Adipocyte (in vitro differentiated cells): Measurements from ENCODE around the gene PPP1R14C.

Experiments
- DNase-seq: peaks from one replicate; pipeline ENCODE4 v3.0.0-alpha.2; 2015; ENCODE audit warnings: low read depth
- H3K27me3 ChIP-seq: replicated peaks from 2 replicates; pipeline ENCODE4 v1.7.0; 2013; ENCODE audit warnings: mild to moderate bottlenecking, low read length, moderate library complexity; ENCODE audit not compliant: control insufficient read depth, insufficient read depth
- H3K36me3 ChIP-seq: 2 replicates; pipeline ENCODE4 v1.7.0; 2013; ENCODE audit warnings: low read length, mild to moderate bottlenecking, moderate library complexity; ENCODE audit not compliant: control insufficient read depth, insufficient read depth, severe bottlenecking
- H3K4me1 ChIP-seq: 2 replicates; pipeline ENCODE4 v1.7.0; 2013; ENCODE audit warnings: mild to moderate bottlenecking, low read length, moderate library complexity; ENCODE audit not compliant: control insufficient read depth, insufficient read depth
- H3K4me3 ChIP-seq: 2 replicates; pipeline ENCODE4 v1.7.0; 2013; ENCODE audit warnings: mild to moderate bottlenecking, low read length, moderate library complexity
- H3K9ac ChIP-seq: 2 replicates; pipeline ENCODE4 v1.7.0; 2013; ENCODE audit warnings: mild to moderate bottlenecking, low read length, moderate library complexity
- H3K9me3 ChIP-seq: 2 replicates; pipeline ENCODE4 v1.7.0; 2013; ENCODE audit warnings: mild to moderate bottlenecking, low read length, moderate library complexity; ENCODE audit not compliant: control insufficient read depth

PPP1R14C gene

GRCh38 chr6:150208611-150209352 lies 65.9 kb downstream of the PPP1R14C start:
- no peak overlapping the region for H3K4me3 ChIP-seq
- no peaks in the 10 kb centered on the region for H3K9me3 ChIP-seq
- no peak overlapping the region for H3K9ac ChIP-seq
- no peaks in the 10 kb centered on the region for H3K27me3 ChIP-seq
- no peaks in the 10 kb centered on the region for H3K36me3 ChIP-seq
- peak; percentile 22 for DNase-seq
- H3K4me1 ChIP-seq, result peaks cover 12% of the 10 kb centered on the region

GRCh38 chr6:150209415-150209814 lies 66.6 kb downstream of the PPP1R14C start:
- Histone ChIP-seq H3K9ac (no peak overlapping the region), H3K27me3 (no peaks in the 10 kb centered on the region), H3K4me3 (no peak overlapping the region), H3K4me1 (peaks cover 12% of the 10 kb centered on the region), H3K9me3 (no peaks in the 10 kb centered on the region), H3K36me3 (no peaks in the 10 kb centered on the region)
- no peak for DNase-seq

- no peaks in the 10 kb centered on the region for H3K9me3 ChIP-seq
- no peaks in the 10 kb centered on the region for H3K36me3 ChIP-seq
- H3K4me1 ChIP-seq, result peaks cover 12% of the 10 kb centered on the region
- no peak for DNase-seq
- H3K27me3 ChIP-seq, result no peaks in the 10 kb centered on the region
- H3K9ac ChIP-seq, result no peak overlapping the region
- H3K4me3 ChIP-seq, result no peak overlapping the region
Measured at GRCh38 chr6:150211700-150212511, 69.1 kb downstream of the PPP1R14C start.

GRCh38 chr6:150212778-150213177 lies 69.9 kb downstream of the PPP1R14C start:
- Histone ChIP-seq H3K9ac (no peak overlapping the region), H3K9me3 (no peaks in the 10 kb centered on the region), H3K4me1 (peaks cover 11% of the 10 kb centered on the region), H3K36me3 (no peaks in the 10 kb centered on the region), H3K4me3 (no peak overlapping the region), H3K27me3 (no peaks in the 10 kb centered on the region)
- DNase-seq, result no peak

GRCh38 chr6:150213301-150213700 lies 70.5 kb downstream of the PPP1R14C start:
- DNase-seq, result no peak
- Histone ChIP-seq H3K36me3 (no peaks in the 10 kb centered on the region), H3K9ac (no peak overlapping the region), H3K4me3 (no peak overlapping the region), H3K27me3 (no peaks in the 10 kb centered on the region), H3K4me1 (peaks cover 9% of the 10 kb centered on the region), H3K9me3 (no peaks in the 10 kb centered on the region)

GRCh38 chr6:150214310-150214709 lies 71.5 kb downstream of the PPP1R14C start:
- no peaks in the 10 kb centered on the region for H3K36me3 ChIP-seq
- no peak for DNase-seq
- no peaks in the 10 kb centered on the region for H3K9me3 ChIP-seq
- no peak overlapping the region for H3K9ac ChIP-seq
- H3K27me3 ChIP-seq, result no peaks in the 10 kb centered on the region
- peaks cover 9% of the 10 kb centered on the region for H3K4me1 ChIP-seq
- H3K4me3 ChIP-seq, result no peak overlapping the region

GRCh38 chr6:150220634-150221551 lies 78.0 kb downstream of the PPP1R14C start:
- H3K36me3 ChIP-seq, result no peaks in the 10 kb centered on the region
- no peaks in the 10 kb centered on the region for H3K9me3 ChIP-seq
- no peak overlapping the region for H3K4me3 ChIP-seq
- no peaks in the 10 kb centered on the region for H3K4me1 ChIP-seq
- no peak overlapping the region for H3K9ac ChIP-seq
- no peak for DNase-seq
- no peaks in the 10 kb centered on the region for H3K27me3 ChIP-seq

- H3K9ac ChIP-seq, result no peak overlapping the region
- no peak overlapping the region for H3K4me3 ChIP-seq
- H3K9me3 ChIP-seq, result no peaks in the 10 kb centered on the region
- peaks cover 2% of the 10 kb centered on the region for H3K4me1 ChIP-seq
- H3K36me3 ChIP-seq, result no peaks in the 10 kb centered on the region
- H3K27me3 ChIP-seq, result no peaks in the 10 kb centered on the region
- DNase-seq, result no peak
Measured at GRCh38 chr6:150224820-150225219, 82.0 kb downstream of the PPP1R14C start.

- peaks cover 26% of the 10 kb centered on the region for H3K4me1 ChIP-seq
- no peaks in the 10 kb centered on the region for H3K9me3 ChIP-seq
- no peaks in the 10 kb centered on the region for H3K27me3 ChIP-seq
- no peak overlapping the region for H3K4me3 ChIP-seq
- DNase-seq, result no peak
- no peak overlapping the region for H3K9ac ChIP-seq
- H3K36me3 ChIP-seq, result no peaks in the 10 kb centered on the region
Measured at GRCh38 chr6:150227281-150227680, 84.4 kb downstream of the PPP1R14C start.

- H3K4me1 ChIP-seq, result peaks cover 26% of the 10 kb centered on the region
- H3K9ac ChIP-seq, result no peak overlapping the region
- no peaks in the 10 kb centered on the region for H3K36me3 ChIP-seq
- no peak overlapping the region for H3K4me3 ChIP-seq
- no peaks in the 10 kb centered on the region for H3K27me3 ChIP-seq
- DNase-seq, result no peak
- no peaks in the 10 kb centered on the region for H3K9me3 ChIP-seq
Measured at GRCh38 chr6:150228072-150228733, 85.4 kb downstream of the PPP1R14C start.
